GM18867 (cell line): Measurements from ENCODE around the gene C7.
"Not testable (repeated sequence)": the region's sequence is repeated elsewhere in the genome, so short reads cannot be mapped to it uniquely, and the experiment has no call there.

Source experiments
- ATAC-seq: cut with Tn5 transposase; IDR thresholded peaks from one replicate; pipeline ENCODE4 v1.9.1; 2021; ENCODE audit warnings: mild to moderate bottlenecking, moderate library complexity; ENCODE audit not compliant: unreplicated experiment

The C7 gene

GRCh38 chr5:40988746-40989510 is 79.6 kb downstream of the C7 start:
- no peak for ATAC-seq

GRCh38 chr5:40991168-40991980 is 82.1 kb downstream of the C7 start:
- ATAC-seq, result no peak

DNA sequence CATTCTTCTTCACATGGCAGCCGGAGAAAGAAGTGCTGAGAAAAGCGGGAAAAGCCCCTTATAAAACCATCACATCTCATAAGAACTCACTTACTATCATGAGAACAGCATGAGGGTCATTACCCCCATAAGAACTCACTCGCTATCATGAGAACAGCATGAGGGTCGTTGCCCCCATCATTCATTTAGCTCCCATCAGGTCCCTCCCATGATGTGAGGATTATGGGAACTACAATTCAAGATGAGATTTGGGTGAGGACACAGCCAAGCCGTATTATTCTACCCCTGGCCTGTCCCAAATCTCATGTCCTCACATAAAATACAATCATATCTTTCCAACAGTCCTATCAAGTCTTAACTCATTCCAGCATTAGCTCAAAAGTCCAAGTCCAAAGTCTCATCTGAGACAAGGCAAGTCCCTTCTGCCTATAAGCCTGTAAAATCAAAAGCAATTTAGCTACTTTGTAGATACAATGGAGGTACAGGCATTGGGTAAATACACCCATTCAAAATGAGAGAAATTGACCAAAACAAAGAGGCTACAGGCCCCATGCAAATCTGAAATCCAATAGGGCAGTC is 82.8 kb downstream of the C7 start:
- ATAC-seq, result no peak

DNA sequence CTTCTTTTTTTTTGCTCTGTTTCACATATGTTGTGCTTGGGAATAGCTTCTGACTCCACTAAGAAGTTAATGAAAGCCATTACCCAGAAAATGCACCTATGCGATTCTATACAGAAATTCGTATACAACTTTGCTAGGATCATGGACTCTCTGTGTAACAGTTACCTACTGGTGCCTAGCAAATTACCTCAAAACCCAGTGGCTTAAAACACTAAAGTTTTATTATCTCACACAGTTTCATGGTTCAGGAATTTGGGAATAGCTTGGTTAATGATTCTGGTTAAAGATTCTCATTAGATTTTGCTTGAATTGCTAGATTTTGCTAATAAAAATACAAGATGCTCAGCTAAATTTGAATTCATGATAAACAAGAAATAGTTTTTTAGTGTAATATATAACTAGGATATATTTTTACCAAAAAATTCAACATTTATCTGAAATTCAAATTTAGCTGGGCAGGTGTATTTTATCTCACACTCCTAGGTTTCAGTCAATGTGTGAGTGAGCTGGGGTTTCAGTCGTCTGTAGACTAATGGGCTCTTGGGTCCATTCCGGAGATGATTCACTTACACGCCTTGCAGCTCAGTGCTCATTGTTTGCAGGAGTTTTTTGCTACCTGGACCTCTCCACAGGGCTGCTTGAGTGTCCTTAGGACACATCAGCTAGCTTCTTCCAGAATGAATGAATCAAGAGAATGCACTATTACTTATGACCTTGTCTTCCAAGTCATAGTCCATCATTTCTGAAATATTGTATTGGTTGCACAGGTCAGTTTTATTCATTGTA is 86.7 kb downstream of the C7 start:
- no peak for ATAC-seq

- ATAC-seq, result no peak
Observed at GRCh38 chr5:40999142-40999541, 89.8 kb downstream of the C7 start.

DNA sequence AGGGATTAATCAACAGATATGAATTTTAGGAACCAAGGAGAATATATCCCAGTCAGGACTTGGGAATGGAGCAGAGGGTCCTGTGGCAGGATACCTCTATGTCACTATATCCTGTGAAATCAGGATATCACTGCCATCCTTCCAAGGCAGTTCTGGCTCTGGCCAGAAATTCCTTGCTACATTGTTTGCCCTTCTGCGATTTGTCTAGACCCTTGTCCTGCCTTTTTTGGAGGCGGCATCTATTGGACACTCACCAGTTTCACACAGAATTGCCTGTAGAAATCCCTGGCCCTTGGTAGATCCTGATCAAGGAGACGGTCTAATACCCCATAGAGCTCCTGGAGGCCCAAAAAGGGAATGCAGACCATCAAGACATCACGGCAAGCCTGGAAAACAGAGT is 90.7 kb downstream of the C7 start:
- no peak for ATAC-seq

DNA sequence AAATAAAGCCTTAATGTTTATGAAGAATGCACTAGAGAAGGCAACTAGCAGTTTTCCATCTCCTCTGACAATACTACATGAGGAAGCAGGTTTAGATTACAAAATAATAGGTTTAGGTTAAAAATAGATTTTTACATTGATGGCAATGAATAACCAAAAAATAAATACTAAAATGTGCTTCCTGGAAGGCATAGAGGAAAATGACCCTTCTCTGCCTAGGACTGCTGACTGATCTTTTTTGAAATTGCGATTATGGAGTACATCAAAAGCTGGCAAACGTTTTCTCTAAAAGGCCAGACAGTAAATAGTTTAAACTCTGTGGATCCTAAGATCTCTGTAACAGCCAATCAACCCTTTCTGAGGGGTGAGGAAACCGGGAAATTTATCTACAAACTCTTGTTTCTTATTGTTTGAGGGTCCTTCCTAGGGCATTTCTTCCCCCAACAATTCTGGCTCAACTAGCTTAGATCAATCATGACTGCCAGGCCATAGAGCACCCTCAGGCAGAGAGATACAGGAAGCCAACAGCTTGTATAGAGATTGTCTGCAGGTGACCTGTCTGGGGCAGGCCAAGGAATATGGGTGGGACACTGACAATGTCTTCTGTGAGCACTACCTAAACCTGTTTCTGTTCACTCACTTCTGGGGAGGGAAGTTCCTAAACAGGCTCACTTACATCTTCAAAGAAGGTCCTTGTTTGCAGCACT is 94.5 kb downstream of the C7 start:
- no peak for ATAC-seq

GRCh38 chr5:41004931-41005330 is 95.6 kb downstream of the C7 start:
- no peak for ATAC-seq

DNA sequence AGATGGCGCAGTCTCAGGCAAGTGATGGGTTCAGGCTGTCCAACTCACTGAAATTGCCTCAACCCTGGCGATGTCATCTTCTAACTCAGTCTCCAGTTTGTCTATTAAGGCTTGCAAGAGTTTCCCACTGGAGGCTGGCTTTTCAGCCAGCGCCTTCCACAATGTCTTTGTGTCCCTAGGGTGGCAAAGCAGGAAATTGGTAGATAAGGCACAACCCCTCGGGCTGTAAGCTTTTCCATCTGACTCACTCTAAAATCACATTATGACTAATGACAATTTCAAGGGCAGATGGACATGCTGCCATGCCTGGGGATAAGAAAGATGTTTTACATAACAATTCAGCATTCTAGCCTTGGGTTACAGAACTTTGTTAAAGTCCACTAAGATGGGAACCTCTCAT is 99.9 kb downstream of the C7 start:
- no peak for ATAC-seq

GRCh38 chr5:41010572-41010971 is 101.3 kb downstream of the C7 start:
- no peak for ATAC-seq

DNA sequence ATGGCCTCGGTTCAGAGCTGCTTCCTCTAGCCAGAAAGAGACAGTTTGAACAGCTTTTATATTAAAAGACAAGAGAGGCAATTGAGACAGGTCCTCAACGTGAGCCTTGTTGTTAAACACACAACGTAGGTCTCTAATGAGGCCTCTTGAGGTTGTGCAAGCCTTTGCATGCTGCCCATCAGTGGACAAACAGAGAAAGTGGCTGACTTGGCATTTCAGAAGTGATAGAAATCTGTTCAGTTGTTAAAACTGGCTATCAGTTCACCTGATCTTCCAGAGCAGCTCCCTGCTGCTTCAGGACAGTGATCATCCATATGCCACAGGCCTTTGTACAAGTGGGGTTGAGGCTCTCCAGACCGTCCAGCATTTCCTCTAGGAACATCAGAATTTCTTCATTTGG is 103.0 kb downstream of the C7 start:
- ATAC-seq, result no peak

DNA sequence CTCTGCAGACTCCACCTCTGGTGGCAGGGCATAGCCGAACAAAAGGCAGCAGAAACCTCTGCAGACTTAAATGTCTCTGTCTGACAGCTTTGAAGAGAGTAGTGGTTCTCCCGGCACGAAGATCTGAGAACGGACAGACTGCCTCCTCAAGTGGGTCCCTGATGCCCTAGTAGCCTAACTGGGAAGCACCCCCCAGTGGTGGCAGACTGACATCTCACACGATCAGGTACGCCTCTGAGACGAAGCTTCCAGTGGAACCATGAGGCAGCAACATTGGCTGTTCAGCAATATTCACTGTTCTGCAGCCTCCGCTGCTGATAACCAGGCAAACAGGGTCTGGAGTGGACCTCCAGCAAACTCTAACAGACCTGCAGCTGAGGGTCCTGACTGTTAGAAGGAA is 113.3 kb downstream of the C7 start:
- ATAC-seq, result not testable (repeated sequence)
